HuH-7.5 (cell line): ENCODE data around the gene C17orf100.

Experiments used
- DNase-seq: peaks from one replicate; pipeline ENCODE4 v3.0.0; 2011; ENCODE audit warnings: low spot score

Gene C17orf100

DNA sequence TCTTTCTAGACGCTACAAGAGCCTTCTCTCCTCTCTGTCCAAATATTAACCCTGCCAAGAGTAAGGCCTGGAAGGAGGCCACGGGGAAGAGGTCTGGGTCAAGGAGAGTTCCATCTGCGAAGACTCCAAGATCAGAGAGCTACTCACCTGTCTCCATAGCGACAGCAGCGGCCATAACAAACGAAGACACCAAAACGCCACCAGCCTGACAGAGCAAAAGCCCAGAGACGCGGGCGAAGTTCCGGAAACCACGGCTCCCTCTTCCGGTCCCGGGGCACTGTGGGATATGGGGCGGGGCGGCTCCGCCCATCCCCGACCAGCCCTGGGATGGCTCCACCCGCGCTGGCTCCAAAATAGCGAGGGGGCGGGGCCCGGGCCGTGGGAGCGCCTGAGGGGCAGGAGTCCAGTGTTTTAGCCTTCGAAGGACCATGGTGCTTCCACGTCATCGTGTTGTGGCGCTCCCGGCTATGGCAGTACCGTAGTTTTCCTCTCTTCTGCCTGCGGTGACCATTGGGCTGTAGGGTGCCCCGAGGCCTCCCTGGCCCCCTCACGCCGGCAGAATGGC, at the start of gene C17orf100, which contains the start of gene MED31:
Gene C17orf100 (plus strand): TSS at position 409 of the 565 bp plus-strand sequence. CDS start 152 bp downstream, at position 561.
Gene MED31 (minus strand): TSS at position 252 of the 565 bp plus-strand sequence. CDS start 77 bp downstream, at position 175.
- DNase-seq = peak; percentile 91

DNA sequence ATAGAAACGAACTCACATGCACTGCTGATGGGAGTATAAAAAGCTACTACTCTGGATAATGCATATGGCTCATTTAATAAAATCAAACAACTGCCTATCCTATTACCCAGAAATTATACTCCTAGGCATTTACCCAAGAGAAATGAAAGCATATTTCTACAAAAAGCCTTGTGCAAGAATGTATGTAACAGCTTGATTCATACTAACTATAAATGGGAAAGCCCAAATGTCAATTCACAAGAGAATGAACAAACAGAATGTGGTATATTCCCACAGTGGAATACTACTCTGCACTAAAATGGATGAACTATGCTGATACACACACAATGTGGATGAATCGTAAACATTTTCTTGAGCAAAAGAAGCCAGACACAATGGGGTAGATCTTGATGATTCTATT, 49.4 kb upstream of the C17orf100 start:
- DNase-seq = no peak

DNA sequence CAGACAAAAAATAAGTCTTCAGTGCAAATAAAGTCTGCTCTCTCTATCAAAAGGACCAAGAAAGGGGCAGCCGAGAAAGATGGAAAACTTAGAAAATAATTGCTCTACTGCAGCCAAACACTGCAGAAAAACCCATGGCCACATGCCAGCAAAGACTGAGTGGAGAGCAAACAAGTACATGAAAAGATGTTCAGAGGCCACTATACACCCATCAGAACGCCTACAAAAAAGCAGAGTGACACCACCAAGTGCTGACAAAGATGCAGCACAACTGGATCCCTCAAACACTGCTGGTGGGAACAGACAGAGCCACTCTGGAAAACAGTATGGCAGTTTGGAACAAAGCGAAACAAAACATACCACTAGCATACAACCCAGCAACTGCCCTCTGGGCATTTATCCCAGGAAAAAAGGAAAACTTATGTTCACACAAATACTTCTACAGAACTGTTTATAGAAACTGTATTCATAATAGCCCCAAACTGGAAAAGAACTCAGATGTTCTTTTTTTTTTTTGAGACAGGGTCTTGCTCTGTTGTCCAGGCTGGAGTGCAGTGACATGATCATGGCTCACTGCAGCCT, 47.7 kb upstream of the C17orf100 start:
- DNase-seq = no peak

DNA sequence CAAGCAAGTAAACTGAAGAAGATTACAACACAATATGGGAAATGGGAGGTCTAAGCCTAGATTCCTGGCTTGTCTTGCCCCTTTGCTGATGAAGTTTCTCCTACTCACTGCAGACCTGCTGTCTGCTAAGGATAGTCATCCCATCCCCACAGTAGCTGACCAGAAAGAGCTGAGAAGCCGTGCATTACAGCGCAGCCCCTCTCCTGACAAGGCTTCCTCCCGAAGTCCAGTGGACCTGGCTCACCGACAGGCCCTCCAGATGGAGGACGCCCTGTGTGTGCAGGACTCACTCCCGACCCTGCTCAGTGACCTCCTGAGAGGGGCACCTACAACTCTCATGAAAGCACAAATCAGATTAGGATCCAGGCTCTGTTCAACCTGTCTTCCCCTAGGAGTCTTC, 46.4 kb upstream of the C17orf100 start:
- DNase-seq = no peak

DNA sequence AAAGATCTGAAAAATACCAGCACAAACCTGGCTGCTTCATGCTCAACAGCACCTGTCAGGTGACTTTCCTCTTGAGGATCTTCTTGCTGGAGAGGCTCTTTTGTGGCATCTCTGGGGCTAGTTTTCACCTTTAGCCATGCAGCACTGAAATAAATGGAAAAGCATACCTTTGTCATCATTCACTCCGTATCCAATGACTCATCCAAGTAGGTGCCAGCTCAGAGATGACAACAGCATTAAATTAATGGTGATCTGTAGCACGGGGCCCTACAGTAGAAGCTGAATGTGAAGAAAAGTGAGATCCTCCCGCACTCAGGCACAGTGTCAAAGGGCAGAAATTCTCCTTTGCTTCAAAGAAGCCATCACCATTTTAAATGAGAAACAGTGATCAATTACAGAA, 43.2 kb upstream of the C17orf100 start:
- no peak for DNase-seq

DNA sequence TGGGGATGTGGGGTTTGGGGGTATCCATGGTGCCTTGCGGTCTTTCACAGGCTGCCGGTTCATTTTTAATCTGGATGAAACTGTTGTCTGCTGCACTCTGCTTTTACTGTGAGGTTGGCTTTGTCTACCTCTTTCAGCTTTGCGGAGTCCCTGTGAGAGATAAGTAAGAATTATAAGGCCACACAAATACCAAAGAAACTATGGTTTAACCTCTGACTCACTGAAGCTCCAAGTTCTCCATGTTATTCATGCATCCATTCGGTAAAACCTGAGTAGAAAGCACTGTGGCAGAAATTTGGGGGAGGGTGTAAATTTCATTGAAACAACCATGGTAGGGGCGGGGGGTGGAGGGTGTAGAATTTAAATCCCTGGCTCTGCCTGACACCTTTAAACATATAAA, 41.6 kb upstream of the C17orf100 start:
- no peak for DNase-seq

DNA sequence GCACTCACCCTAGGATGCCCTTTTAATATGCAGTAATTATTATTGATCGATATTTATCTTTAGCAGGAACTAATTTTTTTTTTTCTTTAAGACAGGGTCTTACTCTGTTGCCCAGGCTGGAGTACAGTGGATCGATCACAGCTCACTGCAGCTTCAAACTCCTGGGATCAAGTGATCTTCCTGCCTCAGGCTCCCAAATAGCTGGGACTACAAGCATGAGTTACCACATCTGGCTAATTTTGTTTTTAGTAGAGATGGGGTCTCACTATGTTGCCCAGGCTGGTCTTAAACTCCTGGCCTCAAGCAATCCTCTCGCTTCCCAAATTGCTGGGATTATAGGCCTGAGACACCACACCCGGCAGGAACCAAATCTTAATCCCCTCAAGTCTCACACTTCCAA, 40.3 kb upstream of the C17orf100 start:
- no peak for DNase-seq

DNA sequence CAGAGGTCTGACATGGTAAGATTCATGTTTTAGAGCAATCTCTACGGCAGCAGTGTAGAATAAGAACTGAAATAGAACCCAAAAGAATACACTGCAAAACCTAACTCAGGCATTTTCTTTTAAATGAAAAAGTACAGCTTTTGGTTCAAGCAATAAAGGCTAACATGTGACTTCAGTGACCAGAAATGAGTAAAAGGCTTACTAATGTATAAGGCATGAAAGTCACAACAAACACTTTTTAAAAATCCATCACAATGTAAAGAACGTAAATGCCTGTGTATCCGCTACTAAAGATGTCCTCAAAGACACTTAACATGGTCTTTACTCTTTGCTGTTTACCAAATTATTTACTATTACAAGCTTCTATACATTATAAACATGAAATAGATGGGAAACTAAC, 27.6 kb upstream of the C17orf100 start:
- DNase-seq = no peak

DNA sequence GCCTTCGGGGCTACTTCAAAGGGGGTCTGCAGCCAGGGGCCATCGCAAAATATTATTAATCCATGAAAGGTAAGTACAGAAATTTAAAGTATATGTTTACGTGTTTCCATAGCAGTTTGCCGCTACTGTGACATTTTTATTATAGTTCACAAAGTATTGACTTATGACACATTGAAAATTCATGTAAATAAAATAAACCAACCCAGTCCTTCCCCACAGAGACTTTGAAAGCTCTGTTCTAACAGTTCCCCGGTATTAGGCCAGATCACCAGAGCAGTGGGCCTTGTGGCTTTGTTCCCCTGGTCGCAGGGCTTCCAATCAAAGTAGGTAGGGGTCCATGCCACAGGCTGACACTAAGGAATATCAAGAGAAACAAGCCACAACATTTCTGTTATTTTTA, 24.9 kb upstream of the C17orf100 start:
- no peak for DNase-seq

DNA sequence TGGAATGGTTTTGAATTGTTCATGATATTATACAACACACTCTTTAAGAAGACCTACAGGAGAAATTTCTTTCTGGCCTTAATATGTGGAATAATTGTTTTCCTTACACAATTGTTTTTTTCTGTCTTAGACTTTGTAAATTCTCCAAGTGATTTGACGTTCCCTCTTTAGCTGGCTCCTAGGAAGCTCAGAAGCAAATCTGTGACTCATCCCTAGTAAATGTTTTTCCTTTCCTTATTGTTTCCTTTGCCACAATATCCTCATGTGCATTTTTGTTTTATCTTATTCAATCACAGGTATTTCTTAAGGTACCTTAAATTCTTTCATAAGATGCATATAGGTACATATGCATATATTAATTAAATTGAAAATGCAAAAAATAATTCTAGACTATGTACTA, 24.5 kb upstream of the C17orf100 start:
- no peak for DNase-seq

DNA sequence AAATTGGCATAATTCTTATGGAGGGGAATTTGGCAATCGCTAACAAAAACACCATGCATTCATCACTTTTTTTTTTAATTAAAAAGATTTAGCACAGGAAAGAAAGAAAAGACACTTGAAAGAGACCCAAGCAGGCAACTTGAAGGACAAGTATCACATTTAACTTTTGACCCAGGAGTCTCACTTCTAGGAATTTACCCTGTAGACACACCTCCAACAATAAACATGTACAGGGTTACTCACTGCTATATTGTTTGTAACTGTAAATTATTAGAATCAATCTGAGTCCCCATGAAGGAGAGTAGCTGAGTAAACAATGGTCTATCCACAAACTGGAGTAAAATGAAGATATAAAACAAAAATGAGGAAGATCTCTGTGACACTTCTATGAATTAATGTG, 21.2 kb upstream of the C17orf100 start:
- DNase-seq = no peak

DNA sequence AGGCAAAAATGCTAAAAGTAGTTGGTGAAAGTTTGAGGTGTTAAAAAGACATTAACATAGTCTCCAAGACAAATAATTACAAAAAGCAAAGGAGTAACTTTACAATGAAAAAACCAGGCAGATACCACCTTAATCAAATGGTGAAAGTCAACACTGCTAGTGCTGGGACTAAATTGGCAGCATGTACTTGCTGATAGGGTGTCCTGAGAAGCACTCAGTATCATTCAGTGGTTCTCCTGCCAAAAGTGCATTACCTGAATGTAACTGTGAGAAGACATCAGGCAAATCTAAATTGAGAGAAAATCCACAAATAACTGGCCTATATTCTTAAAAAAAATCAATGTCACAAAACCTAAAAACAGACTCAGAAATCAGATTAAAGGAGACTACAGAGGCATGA, 19.0 kb upstream of the C17orf100 start:
- DNase-seq = no peak

DNA sequence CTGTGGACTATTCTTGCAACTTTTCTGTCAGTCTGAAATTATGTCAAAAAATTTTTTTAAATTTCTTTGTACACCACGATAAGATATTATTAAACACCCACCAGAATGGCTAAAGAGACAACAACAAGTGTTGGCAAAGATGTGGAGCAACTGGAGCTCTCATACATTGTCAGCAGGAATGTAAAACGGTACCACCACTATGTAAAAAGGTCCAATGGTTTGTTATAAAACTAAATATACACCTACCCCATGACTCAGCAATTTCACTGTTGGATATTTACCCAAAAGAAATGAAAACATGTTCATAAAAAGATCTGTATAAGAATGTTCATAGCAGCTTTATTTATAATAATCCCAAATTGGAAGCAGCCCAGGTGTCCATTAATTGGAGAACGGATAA, 18.3 kb upstream of the C17orf100 start:
- DNase-seq = no peak

DNA sequence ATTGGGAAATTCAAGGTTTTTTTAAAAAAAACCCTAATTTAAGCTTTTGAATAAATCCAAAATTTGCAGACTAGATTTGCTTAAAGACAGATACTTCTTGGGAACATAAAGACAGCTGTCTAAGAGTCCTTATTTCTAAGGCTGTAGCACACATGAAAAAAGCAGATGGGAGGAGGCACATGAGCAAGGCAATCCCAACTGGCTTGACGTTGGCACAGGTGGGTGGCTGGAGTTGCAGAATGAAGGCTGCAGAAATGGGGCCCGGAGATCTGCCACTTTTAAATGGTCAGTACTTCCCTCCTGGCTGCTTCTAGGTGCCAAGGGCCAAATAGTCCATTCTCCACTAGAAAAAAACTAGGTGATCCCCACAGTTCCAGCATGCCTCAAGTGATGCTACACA, 15.5 kb upstream of the C17orf100 start:
- DNase-seq = no peak

DNA sequence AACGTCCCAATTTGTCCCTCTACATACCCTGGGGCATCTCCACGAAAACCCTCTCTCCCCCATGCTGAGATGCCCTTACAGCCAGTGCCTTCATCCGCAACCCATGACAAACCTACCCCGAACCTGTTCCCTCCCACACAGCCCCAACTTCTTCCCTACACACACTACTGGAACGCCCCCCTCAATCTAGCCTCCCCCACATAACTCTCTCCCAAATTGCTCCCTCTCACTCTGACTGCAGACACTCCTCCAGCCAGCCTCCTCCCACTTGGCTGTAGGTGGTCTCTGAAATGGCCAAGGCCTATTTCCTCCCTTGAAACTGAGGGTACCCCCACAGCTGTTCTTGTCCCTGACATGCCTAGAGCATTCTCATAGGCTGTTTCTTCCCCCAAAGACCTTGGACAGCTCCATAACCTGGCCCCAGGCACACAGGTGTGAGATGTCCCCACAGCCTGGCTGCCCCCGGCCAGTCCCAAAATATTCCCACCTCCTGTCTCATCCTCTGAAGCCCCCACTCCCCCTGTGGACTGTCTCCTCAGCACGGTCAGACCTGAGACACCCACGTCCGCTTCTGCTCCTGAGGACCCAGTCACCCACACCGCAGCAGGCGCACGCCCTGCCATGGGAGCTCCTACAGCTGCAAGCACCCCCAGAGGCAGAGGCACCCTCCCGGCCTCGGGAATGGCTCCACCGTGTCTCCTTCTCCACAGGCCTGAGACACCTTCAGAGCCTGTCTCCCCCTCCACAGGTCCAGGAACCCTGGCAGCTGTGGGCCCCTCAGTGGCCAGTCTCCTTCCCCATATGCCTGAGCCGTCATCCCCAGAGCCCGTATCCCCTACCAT, 14.7 kb upstream of the C17orf100 start:
- DNase-seq = no peak

DNA sequence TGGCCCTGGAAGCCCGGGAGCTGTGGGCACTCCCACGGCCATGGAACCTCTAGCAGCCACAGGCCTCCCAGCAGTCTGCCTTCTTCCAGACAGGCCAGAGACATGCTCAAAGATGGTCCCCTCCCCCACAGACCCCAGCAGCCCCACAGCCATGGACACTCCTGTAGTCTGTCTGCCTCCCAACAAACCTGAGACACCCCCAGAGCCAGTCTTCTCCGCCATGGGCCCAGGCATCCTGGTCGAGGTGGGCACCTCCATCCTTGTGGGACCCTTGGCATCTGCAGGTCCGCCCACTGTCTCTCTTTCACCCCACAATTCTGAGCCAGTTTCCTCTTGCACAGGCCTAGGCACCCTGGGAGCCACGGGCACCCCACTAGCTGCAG, 14.1 kb upstream of the C17orf100 start:
- DNase-seq = no peak

DNA sequence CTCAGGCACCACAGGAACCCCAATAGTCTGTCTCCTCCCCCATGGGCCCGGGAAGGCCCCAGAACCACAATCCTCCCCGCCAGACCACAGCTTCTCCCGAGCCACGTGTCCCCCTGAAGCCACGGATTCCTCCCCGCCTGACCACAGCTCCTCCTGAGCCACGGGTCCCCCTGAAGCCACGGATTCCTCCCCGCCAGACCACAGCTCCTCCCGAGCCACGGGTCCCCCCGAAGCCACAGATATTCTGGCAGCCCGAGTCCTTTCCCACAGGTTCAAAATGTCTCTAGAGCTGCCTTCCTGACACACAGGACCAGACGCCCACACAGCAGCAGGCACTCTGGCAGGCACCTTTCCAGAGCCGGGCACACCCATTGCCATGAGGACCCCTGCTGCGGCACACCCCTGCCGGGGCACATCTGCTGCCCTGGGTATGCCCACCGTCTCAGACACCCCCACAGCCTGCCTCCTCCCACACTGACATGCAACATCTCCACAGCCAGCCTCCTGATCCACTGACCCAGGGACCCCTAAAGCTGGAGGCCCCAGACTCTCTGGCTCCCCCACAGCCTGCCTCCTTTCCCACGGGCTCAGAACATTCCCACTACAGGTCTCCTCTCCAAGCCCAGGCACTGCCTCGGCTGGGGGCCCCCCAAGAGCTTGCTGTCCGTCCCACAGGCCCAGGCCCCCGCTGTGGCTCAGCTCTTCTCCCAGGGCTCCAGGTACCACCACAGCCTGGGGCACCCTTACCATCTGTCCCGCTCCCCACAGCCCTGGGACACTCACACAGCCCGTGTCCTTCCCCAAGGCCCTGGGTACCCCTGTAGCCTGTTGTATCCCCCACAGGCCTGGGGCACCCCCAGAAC, 13.3 kb upstream of the C17orf100 start:
- DNase-seq = no peak

DNA sequence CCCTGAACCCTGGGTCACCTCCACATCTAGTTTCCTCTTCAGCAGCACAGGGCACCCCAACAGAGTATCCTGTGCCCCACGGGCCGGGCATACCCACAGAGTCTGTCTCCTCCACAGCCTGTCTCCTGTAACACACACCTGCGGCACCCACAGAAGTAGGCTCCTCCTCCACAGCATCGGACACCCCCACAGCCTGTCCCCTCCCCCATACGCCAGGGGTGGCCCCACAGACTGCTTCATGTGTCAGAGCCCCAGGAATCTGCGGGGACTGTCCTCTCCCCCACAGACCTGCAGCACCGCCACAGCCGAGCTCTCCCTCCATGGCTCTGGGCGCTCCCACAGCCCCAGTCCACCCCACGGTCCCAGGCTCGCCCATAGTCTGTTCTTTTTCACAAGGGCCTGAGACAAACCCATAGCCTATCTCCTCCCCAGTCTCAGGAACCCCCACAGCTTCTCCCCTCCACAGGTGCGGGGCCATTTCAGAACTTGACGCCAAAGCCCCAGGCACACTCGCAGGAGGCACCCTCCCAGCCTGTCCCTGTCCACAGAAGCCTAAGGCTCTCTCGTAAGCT, 12.5 kb upstream of the C17orf100 start:
- no peak for DNase-seq

DNA sequence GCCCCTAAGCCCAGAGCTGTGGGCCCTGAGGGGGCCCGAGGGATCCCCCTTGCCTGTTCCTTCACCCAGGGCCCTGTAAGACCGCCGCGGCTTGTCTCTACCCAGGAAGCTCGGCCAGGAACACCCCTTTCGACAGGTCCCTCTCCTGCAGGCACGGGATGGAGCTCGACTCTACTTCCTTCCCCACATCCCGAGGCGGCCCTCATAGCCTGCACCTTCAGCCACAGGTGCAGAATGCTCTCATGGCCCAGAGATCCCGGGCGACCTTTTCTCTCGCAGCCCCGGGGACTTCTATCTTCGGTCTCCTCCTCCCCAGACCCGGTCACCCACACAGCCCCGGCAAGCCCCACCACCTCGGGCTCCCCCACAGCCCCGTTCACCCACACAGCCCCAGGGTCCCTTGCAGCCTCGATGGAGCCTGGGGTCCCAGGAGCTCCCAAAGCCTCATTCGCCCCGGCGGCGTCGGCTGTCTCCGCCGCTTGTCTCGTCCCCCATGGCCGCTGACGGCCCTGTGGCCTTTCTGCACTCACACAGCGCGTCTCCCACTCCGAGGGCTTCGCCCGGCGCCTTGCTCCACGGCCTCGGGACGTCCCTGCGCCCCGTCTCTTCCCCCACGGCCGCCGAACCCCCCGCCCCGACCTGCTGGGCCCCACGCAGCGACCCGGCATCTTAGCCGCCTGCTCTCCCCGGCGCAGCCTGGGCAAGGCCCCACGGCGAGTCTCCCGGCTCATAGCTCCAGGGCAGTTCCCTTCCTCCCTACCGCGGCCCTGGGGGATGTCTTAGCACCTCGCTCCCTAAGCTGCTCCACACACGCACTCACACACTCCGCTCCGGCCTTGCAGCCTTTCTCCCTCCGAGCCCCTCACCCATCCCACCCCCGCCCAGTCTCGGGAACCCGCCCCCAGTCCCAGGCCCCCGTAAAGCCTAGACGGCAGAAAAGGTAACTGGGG, 11.7 kb upstream of the C17orf100 start:
- DNase-seq = no peak

DNA sequence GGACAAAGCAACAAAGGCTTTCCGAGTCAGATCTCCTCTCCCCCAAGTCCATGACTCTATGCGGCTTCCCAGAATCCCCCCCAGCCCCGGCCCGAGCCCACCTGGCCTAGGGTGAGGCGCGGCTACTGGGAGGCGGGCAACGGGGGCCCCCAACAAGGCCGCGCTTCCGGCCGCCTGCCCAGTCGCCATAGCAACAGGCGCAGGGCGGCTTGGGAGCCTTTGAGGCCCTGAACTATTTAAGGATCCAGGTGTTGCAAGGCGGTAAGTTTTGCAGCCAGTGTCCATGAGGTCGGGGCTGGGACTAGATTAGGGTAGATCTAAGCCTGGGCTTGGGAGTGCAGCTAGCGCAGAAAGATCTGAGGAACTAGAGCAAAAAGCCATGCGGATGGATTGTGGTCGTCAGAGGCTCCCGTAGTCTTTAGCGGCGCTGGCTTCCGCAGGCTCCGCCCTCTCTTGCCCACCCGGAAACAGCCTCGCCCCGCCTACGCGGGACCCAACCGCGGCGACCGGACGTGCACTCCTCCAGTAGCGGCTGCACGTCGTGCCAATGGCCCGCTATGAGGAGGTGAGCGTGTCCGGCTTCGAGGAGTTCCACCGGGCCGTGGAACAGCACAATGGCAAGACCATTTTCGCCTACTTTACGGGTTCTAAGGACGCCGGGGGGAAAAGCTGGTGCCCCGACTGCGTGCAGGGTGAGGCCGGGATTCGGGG, 10.9 kb upstream of the C17orf100 start, which contains the start of the genes KIAA0753 and TXNDC17:
Gene KIAA0753 (minus strand): TSS at position 176 of the 711 bp plus-strand sequence. CDS start 5,608 bp downstream, outside the sequence.
Gene TXNDC17 (plus strand): TSS at position 525 of the 711 bp plus-strand sequence. CDS start 23 bp downstream, at position 548.
- DNase-seq = peak; percentile 48
